HPDE6-E6E7 (cell line): ENCODE results near the gene BDH1.
A peak's percentile ranks its signal among the peaks of the same experiment; 100 is the strongest.
"Not testable (repeated sequence)": the region's sequence is repeated elsewhere in the genome, so short reads cannot be mapped to it uniquely, and the experiment has no call there.

Source experiments
- DNase-seq: peaks from one replicate; pipeline ENCODE4 v3.0.0; 2011; ENCODE audit warnings: missing footprints; ENCODE audit errors: extremely low spot score

Gene BDH1, protein sequence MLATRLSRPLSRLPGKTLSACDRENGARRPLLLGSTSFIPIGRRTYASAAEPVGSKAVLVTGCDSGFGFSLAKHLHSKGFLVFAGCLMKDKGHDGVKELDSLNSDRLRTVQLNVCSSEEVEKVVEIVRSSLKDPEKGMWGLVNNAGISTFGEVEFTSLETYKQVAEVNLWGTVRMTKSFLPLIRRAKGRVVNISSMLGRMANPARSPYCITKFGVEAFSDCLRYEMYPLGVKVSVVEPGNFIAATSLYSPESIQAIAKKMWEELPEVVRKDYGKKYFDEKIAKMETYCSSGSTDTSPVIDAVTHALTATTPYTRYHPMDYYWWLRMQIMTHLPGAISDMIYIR

DNA sequence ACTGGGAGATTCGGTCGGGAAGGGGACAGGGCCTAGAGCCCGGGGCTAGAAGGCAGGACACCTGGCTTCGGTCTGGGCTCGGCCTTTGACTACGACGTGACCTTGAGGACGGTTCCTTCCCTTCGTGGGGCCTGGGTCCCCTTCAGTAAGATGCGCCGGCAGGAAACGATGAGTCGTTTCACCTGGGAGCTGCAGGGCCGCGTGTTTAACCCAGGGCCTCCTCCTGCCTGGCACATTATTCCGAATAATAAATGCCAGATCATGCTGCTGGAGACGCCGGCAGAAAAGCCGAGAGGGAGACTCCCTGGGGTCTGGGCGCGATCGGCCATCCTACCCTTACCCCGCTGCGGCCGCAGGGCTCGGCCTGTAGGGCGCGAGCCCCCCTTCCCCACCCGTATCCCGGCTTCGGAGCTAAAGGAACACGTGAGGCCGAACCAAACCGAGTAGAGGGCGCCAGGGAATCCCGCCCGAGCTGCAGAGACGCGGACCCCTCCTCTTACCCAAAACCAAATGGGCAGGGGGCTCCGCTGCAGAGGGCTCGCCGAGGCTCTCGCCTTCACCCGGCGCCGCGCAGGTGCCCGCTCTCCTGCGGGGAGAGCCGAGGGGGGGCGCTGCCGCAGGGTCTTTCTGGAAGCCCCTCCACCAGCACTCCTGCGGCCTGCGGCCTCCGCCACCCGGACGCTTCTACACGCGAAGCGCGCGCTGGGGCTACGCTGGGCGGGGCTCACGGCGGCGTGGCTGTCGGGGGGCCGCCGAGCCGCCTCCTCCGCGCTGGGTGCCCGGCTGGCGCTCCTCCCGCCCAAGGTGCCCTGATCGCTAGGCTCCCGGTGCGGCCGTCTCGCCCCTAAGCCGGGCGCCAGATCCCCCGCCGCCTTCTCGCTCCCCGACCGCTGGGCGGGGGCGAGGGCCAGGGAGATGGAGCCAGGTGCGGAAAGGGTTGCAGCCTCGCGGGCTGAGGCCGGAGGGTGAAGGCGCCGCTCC, at the start of gene BDH1:
TSS of gene BDH1 (minus strand) at position 688 of the 981 bp plus-strand sequence. CDS start 9,525 bp downstream, outside the sequence.
- peak; percentile 36 for DNase-seq

DNA sequence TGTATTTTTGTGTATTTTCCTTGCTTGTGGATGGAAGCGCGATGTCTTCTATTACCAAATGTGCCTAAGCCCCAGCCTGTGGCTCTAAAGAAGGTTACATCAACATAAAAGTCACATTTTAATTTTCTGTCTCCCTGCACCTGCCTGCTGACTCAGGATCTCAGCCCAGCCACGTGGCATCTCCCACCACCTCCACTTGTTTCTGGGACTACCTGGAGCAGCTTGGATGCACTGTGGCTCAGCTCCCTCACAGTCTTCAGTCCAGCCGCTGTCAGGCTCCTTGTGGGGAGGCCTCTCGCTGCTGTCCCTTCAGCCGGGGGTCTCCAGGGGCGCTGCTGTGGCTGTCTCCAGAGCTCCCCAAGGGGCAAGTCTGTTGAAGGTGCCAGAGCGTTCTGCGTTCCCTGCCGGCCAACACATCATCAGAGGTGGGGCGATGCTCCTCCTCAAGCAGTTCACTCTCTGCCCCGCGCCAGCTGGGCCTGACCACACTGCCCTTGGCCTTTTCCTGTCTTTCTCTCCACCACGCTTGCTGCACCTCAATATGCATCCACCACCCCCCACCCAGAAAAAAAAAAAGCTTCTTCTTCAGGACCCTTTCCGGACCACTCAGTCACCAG, 47.7 kb upstream of the BDH1 start:
- no peak for DNase-seq

DNA sequence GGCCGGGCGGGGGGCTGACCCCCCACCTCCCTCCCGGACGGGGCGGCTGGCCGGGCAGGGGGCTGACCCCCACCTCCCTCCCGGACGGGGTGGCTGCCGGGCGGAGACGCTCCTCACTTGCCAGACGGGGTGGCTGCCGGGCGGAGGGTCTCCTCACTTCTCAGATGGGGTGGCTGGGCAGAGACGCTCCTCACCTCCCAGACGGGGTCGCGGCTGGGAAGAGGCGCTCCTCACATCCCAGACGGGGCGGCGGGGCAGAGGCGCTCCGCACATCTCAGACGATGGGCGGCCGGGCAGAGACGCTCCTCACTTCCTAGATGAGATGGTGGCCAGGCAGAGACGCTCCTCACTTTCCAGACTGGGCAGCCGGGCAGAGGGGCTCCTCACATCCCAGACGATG, 46.6 kb upstream of the BDH1 start:
- not testable (repeated sequence) for DNase-seq

DNA sequence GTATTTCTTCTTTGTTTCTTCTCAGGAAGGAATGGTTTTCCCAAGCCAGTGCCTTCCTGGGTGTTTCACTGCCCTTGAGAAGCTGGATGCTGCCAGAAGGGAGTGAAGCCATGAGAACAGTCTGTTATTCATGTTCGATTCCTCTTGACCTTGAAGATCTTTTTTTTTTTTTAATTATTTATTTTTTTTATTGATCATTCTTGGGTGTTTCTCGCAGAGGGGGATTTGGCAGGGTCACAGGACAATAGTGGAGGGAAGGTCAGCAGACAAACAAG, 45.7 kb upstream of the BDH1 start:
- not testable (repeated sequence) for DNase-seq

DNA sequence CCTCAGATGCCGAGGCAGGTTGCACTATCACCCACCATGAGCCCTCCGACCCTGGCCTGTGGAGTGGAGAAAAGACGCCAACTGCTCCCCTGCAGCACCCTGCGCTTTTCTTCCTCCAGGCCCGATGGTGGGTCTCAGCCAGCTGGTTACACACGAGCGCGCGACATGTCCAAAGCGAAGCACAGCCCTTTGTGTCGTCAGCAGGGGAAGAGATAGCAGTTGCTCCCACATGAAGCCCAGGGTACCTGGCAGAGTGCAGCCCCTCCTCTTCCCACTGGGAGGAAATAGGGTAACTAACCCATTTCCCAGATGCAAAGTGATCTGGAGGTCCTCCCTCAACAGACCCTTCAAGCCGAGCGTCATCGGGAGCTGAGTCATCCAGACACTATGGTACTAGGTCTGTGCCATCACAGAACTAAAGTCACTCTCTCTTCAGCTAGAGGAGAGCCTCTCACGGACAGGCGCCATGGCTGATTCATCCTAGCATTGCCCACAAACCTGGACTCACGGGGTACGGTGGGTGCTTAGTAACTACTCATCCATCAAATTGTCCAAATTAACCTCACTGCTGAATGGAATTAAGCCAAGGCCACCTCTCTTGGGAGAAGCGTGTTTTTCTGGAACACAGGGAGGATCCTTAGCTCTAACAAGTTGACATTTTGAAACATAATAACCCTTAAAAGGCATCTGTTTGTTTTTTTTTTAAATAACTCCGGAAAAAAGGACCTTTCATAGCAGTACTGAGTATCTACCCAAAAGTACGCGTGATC, 45.2 kb upstream of the BDH1 start:
- no peak for DNase-seq

DNA sequence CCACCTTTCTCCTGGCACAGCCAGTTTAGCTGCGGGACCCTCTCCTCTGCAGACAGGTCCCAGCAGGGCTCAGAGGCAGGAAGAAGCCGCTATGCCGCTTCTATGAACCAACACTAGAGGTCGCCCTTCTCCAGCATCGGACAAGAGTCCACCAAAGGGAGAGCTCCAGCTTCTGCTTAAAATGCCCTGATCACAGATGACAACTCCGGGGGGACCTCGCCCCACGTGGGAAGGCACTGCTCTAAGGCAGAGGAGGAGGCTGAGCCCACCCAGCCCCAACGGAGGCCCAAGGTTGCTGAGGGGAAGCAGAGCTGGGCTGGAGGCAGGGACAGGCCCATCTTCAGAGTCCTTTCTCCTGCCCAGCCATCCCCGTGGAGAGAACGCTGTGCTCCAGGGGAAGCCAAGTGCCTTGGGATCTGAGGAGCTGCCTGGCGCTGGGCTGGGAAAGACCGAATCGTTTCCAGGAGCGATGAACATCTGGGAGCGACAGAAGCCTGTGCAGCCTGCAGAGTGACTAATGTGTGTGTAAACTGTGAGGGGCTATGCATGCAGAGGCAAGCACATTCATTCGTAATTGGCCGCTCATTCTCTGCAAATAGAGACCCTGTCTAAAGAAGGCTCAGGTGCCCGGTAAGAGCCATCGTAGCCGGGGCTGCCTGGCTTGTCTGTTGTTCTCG, 43.5 kb upstream of the BDH1 start:
- DNase-seq, result peak; percentile 80

DNA sequence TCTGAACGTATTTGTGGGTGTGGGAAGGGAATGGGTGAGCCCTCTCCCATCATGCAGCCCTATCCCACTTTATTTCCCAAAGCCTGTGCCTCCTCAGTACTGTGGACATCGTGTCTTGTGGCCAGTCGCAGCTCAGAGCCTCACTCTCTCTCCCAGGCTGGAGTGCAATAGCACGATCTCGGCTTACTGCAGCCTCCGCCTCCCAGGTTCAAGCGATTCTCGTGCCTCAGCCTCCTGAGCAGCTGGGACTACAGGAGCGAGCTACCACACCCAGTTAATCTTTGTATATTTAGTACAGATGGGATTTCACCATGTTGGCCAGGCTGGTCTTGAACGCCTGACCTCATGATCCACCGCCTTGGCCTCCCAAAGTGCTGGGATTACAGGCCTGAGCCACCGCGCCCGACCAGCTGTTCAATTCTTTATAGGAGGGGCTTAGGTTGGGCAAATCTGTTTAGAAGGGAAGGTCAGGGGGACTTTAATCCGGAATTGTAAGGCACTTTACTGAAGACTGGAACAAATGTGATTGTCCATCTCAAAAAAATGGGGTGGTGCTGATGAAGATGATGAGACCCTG, 42.7 kb upstream of the BDH1 start:
- no peak for DNase-seq

DNA sequence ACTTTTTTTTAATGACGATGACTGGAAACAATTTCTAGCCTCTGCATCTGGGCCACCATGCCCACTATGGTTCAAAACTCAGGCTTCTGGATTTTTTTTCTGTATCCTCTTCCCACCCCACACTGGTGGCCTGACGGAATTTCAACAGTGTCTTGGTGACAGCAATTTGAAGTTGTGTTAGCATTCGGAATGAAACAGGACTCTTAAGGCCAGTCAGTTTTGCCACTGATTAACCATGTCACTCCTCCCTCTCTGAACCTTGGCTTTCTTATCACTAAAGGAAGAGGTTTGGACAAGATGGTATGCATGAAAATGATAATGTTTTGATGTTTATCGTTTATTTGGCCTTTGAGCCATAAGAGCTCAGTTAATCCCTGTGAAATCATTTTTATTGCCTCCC, 41.6 kb upstream of the BDH1 start:
- DNase-seq, result no peak

DNA sequence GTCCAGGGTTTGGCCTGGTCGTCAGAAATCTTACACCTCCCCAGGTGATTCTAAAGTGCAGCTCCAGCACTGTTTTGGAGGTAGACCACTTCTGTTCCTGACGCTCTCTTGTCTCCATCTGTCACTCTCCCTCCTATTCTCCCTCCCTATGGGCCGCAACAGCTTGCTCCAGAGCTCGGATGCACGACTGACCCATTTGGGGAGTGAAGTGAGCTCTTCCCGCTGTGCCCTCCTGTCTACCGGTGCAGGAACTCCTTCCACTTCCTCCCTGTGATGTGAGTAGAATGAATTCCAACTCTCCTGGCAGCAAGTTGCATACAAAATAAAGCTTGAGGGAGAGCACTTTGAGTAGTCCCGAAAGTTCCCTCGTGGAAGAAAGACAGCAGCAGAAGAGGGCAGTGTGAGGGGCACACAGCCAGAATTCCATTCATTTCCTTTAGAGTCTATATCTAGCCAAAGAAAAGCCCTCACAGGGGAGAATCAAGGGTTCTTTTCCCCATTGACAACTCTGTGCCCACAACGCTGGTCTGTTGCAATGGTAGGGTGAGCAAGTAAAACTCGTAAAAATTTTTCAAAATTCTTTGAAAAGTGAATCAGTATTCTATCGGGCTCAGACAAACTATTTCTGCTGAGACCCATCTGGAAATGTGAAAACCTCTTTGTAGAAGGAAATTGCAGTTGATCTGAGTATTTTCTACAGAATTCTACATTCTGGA, 39.9 kb upstream of the BDH1 start:
- no peak for DNase-seq

DNA sequence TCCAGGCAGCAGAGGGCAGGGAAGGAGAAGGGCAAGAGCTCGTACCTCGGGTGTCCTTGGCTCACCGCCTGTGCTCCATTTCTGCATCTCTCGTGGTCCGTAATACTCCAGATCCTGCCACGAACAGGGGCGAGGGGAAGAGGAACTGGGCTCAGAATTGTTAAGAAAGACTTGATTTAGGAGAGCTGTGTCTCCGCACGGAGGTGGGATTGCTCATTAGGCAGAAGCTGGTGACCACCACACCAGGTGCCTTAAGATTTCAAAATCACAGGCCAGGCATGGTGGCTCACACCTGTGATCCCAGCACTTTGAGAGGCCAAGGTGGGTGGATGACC, 37.2 kb upstream of the BDH1 start:
- DNase-seq, result no peak

DNA sequence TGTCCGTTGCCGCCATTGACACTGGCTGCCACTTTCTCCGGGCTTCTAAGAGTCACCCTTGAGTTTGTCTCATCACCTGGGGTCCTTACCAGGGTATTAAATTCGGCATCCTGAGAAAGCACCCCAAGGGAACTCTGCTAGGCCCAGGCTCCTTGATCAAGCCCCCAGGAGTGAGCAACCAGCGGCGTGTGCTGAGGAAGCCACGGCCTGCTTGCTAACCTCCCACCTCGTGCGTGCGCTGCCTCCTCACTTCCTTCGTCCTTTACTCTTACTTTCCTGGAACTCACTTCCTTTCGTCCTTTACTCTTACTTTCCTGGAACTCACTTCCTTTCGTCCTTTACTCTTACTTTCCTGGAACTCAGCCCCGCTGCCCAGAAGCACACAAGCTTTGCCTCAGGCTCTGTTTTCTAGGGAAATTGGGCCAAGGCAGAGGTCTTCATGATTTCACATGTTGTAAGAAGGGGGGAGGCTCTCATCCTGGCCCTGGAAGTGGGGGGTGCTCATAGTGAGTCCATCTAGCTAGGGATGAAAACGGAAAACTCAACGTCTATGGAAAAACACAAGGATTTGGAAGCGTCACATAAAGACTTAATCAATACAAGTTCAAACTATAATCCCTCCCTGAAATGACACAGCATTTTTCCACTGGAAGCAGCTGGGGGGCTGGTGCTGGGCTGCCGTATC, 36.7 kb upstream of the BDH1 start:
- no peak for DNase-seq

DNA sequence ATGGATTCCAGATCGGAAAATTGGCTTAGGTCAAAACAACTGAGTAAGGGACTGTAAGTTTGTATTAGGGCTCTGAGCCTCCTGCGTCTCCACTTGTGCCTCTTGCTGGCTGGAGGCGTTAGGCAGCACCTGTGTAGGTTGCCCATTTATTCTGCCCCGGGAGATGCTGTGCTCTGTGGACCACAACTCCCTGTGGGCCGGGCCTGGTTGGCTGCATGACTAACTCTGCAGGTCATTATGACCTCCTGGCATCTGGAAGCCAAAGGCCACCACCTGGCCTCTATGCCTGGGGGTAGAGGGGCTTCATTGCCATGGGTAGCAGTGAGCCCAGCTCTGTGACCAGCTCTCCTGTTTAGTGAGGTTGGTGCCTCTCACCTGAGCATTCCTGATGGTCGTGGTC, 36.0 kb upstream of the BDH1 start:
- DNase-seq, result no peak

DNA sequence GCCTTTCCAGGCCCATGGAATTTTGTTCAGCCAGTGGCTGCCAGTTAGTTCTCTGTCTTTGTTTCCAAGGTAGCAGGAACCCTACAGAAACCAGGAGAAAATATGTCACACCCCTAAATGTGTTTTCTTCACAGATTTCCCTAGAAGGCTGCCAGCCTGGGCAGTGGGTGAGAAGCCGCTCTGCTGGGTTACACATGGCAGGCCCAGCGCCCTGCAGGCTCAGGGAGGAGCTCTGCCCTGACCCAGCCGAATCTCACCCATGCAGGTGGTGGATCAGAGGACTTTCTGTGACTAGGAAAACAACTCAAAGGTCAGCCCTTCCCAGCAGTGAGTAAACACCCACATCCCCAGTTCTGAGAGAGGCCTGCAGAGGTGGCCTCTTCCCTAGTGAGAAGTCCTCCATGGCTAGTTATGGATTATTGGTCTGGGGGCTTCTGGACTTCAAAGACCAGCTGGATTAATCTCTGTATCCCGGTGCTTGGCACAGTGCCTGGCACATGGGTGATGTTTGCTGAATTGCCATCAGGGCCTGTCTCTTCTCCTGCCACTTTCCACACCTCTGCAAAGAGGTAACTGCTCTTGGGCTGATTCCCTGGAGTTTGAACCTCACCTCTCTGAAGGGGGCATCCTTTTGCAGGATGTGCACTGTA, 34.7 kb upstream of the BDH1 start:
- DNase-seq, result no peak

DNA sequence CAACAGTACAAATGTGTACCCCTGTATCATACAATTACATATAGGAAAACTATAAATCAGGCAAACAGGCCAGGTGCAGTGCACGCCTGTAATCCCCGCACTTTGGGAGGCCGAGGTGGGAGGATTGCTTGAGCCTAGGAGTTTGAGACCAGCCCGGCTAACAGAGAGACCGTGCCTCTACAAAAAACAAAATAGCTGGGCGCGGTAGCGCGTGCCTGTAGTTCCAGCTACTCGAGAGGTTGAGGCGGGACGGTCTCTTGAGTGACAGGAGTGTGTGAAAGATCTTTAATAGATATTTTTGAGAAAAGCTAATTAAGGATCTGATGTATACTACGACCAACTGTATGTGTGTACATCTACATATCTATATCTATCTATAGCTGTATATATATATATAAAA, 33.8 kb upstream of the BDH1 start:
- no peak for DNase-seq

DNA sequence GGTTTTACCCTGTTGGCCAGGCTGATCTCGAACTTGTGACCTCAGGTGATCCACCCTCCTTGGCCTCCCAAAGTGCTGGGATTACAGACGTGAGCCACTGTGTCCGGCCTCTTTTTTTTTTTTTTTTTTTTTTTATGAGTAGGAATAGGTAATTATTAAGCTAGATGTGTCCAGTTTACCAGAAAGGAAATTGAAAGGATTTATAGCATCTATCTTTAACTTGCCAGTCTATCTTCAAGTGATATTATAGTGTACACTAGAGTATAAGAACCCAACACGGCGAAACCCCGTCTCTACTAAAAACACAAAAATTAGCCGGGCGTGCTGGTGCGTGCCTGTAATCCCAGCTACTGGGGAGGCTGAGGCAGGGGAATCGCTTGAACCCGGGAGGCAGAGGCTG, 31.0 kb upstream of the BDH1 start:
- DNase-seq, result not testable (repeated sequence)

DNA sequence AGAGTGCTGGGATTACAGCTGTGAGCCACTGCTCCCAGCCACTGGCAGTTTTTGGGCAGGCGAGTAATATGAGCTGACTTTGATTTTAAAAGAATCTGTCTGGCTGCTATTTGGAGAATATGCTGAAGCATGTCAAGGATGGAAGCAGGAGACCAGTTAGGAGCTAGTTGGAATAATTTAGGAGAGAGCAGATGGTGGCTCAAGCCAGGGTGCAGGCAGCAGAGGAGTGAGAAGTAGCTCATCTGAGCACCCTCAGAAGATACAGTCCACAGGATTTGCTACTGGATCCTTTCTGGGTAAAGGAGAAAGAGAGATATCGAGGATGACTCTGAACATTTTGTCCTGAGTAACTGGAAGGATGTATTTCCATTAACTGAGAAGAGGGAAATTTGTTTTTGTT, 30.4 kb upstream of the BDH1 start:
- DNase-seq, result no peak

DNA sequence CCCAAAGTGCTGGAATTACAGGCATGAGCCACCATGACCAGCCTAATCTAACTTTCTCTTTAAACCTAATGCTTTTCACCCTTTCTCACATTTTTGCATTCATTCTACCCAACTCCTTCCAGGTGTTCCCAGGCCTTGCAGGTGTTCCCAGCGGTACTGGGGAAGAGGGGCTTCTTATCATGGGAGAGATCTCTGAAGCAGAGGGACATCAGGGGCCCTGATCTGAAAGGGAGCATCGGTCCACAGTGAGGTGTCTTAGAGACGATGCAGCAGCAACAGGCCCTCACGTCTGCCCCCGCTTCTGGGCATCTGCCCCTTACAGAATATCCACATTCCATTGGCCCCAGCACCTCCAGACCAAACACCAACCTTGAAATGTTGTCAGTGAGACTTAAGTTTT, 29.0 kb upstream of the BDH1 start:
- DNase-seq, result no peak

DNA sequence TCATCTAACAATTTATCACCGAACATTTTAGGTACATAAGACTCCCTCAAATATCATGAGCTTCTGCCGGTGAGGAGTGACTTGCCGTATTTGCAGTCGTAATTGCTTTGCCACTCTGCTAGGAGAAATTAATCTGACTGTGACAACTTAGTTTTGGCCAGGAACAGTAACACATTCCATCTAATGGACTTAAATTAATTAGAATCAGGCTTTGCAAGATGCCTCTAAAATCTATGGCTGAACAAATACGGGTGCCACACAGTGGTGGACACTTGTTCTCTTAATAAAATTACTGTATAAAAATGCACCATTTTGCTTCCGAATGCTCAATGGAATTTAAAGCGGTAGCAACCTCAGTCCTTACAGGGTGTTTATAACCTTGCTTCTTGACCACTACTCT, 27.6 kb upstream of the BDH1 start:
- DNase-seq, result no peak

DNA sequence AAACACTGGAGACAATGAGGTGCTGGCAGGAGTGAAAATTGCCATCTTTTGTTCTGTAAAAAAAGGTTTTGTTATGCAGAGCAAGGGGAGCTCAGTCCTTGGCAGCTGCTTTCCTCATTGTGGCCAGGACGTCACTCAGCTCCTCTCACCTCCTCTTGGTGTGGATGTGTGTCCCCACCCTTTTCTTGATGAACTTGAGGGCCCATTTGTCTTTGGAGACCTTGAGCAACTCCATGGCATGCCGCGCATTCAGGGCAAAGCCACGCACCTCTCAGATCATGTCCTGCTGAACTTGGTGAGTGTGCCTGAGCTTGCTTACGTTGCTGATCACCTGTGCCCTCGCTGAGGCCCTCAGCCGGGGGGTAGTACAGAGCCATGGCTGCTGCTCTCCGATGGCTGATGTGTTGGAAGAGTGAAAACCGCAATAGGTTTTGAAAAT, 24.5 kb upstream of the BDH1 start:
- DNase-seq, result no peak
